Mesothelial cell of epicardium (in vitro differentiated cells): Measurements from ENCODE around the gene SLC30A2. TPM values are rescaled to one million over a fixed set of nuclear protein-coding genes. Genes with fewer than 3 reads are reported as not detected.

Experiments used
- DNase-seq, 2 experiments: peaks; one replicate each; pipeline ENCODE4 v3.0.0; 2021; ENCODE audit warnings: low spot score in 2 of 2; ENCODE audit not compliant: unreplicated experiment in 2 of 2
- H3K27ac Mint-ChIP-seq: 2 replicates; pipeline ENCODE4 v1.8.0; 2021; ENCODE audit warnings: mixed read lengths
- H3K27me3 Mint-ChIP-seq: 2 replicates; pipeline ENCODE4 v1.8.0; 2021; ENCODE audit warnings: low read depth, mixed read lengths
- H3K36me3 Mint-ChIP-seq: 2 replicates; pipeline ENCODE4 v1.8.0; 2021; ENCODE audit warnings: mixed read lengths
- H3K4me1 Mint-ChIP-seq: 2 replicates; pipeline ENCODE4 v1.8.0; 2021; ENCODE audit warnings: mixed read lengths
- H3K4me3 Mint-ChIP-seq: 2 replicates; pipeline ENCODE4 v1.8.0; 2021; ENCODE audit warnings: mild to moderate bottlenecking, moderate library complexity, mixed read lengths
- H3K9me3 Mint-ChIP-seq: 2 replicates; pipeline ENCODE4 v1.8.0; 2021; ENCODE audit warnings: mixed read lengths
- CTCF ChIP-seq: fragments of 200-600 bp; sonication (generic); IDR thresholded peaks from one replicate; pipeline ENCODE4 v1.5.0; 2021; ENCODE audit warnings: antibody characterized with exemption; ENCODE audit not compliant: unreplicated experiment
- total RNA-seq: library from RNA; stranded (reverse); gene quantifications from 3 replicates; pipeline ENCODE4 v1.2.1, GENCODE V29; 2021

The SLC30A2 gene
- total RNA-seq, 1 donor from 2014 or later, result 10.3 TPM

GRCh38 chr1:25992689-25993171 is 53.2 kb downstream of the SLC30A2 start:
- no peak overlapping the region for H3K4me3 Mint-ChIP-seq
- no peak for TF ChIP-seq CTCF
- no peak overlapping the region for H3K27ac Mint-ChIP-seq
- H3K27me3 Mint-ChIP-seq, result no peaks in the 10 kb centered on the region
- DNase-seq, result no peak
- H3K4me1 Mint-ChIP-seq, result peaks cover 16% of the 10 kb centered on the region
- no peaks in the 10 kb centered on the region for H3K9me3 Mint-ChIP-seq
- H3K36me3 Mint-ChIP-seq, result peaks cover 2% of the 10 kb centered on the region

GRCh38 chr1:25991937-25992688 is 53.8 kb downstream of the SLC30A2 start:
- H3K27me3 Mint-ChIP-seq, result no peaks in the 10 kb centered on the region
- H3K4me3 Mint-ChIP-seq, result no peak overlapping the region
- no peak for TF ChIP-seq CTCF
- H3K4me1 Mint-ChIP-seq, result peaks cover 12% of the 10 kb centered on the region
- no peak for DNase-seq
- peak overlapping the region; percentile 13 for H3K27ac Mint-ChIP-seq
- peaks cover 5% of the 10 kb centered on the region for H3K36me3 Mint-ChIP-seq
- H3K9me3 Mint-ChIP-seq, result no peaks in the 10 kb centered on the region

- H3K36me3 Mint-ChIP-seq, result peaks cover 9% of the 10 kb centered on the region
- peaks cover 7% of the 10 kb centered on the region for H3K4me1 Mint-ChIP-seq
- H3K4me3 Mint-ChIP-seq, result no peak overlapping the region
- no peak overlapping the region for H3K27ac Mint-ChIP-seq
- H3K27me3 Mint-ChIP-seq, result no peaks in the 10 kb centered on the region
- no peak for TF ChIP-seq CTCF
- no peaks in the 10 kb centered on the region for H3K9me3 Mint-ChIP-seq
- DNase-seq, result no peak
Observed at GRCh38 chr1:25990702-25991395, 55.1 kb downstream of the SLC30A2 start.

- no peak overlapping the region for H3K27ac Mint-ChIP-seq
- peaks cover 7% of the 10 kb centered on the region for H3K4me1 Mint-ChIP-seq
Observed at GRCh38 chr1:25990251-25990650, 55.7 kb downstream of the SLC30A2 start.

More at GRCh38 chr1:25990251-25990650, 55.7 kb downstream of the SLC30A2 start:
- TF ChIP-seq CTCF, result no peak
- no peaks in the 10 kb centered on the region for H3K9me3 Mint-ChIP-seq
- no peak overlapping the region for H3K4me3 Mint-ChIP-seq
- no peaks in the 10 kb centered on the region for H3K27me3 Mint-ChIP-seq
- no peak for DNase-seq
- peaks cover 15% of the 10 kb centered on the region for H3K36me3 Mint-ChIP-seq
